GM23338 (cell line): ENCODE results near the gene NUP153. TPM values are rescaled to one million over a fixed set of nuclear protein-coding genes. Genes with fewer than 3 reads are reported as not detected.

Source experiments
- ATAC-seq: fragments of 200-7000 bp; cut with Tn5 transposase; 3 replicates; pipeline ENCODE4 v1.9.1; 2020
- DNase-seq: peaks from one replicate; pipeline ENCODE4 v3.0.0-alpha.2; 2015; ENCODE audit warnings: low spot score
- H2AFZ ChIP-seq: fragments of 200-600 bp; sonication (generic); 2 replicates; pipeline ENCODE4 v1.8.0; 2016; ENCODE audit warnings: antibody characterized with exemption, mild to moderate bottlenecking, moderate library complexity
- H3F3A ChIP-seq: fragments of 200-600 bp; sonication (generic); replicated peaks from 2 replicates; pipeline ENCODE4 v1.8.0; 2017; ENCODE audit warnings: antibody characterized with exemption, mixed run types, low read depth
- H3K27ac ChIP-seq: fragments of 200-600 bp; sonication (generic); 2 replicates; pipeline ENCODE4 v1.6.1; 2016; ENCODE audit warnings: low read depth
- H3K27me3 ChIP-seq: fragments of 200-600 bp; sonication (generic); 2 replicates; pipeline ENCODE4 v1.8.0; 2016; ENCODE audit warnings: mild to moderate bottlenecking, mixed run types, moderate library complexity; ENCODE audit not compliant: insufficient read depth
- H3K36me3 ChIP-seq: fragments of 200-600 bp; sonication (generic); 2 replicates; pipeline ENCODE4 v1.8.0; 2016; ENCODE audit warnings: mild to moderate bottlenecking; ENCODE audit not compliant: insufficient read depth
- H3K4me1 ChIP-seq: fragments of 200-600 bp; sonication (generic); 2 replicates; pipeline ENCODE4 v1.8.0; 2016; ENCODE audit warnings: mild to moderate bottlenecking, moderate library complexity; ENCODE audit not compliant: insufficient read depth
- H3K4me2 ChIP-seq: fragments of 200-600 bp; sonication (generic); 2 replicates; pipeline ENCODE4 v1.7.1; 2017; ENCODE audit warnings: mixed run types
- H3K4me3 ChIP-seq: fragments of 200-600 bp; sonication (generic); 2 replicates; pipeline ENCODE4 v1.6.1; 2016; ENCODE audit warnings: mixed run types
- H3K79me2 ChIP-seq: fragments of 200-600 bp; sonication (generic); replicated peaks from 2 replicates; pipeline ENCODE4 v1.8.0; 2017; ENCODE audit warnings: mild to moderate bottlenecking; ENCODE audit not compliant: insufficient read depth
- H3K9me2 ChIP-seq: fragments of 200-600 bp; sonication (generic); 2 replicates; pipeline ENCODE4 v1.8.0; 2017; ENCODE audit not compliant: insufficient read depth
- H4K20me1 ChIP-seq: fragments of 200-600 bp; sonication (generic); replicated peaks from 2 replicates; pipeline ENCODE4 v1.8.0; 2017; ENCODE audit warnings: mild to moderate bottlenecking; ENCODE audit not compliant: insufficient read depth
- H3K27ac Mint-ChIP-seq: 2 replicates; pipeline ENCODE4 v1.8.0; 2020; ENCODE audit warnings: inconsistent platforms, mild to moderate bottlenecking, moderate library complexity, mixed read lengths
- H3K27me3 Mint-ChIP-seq: 3 replicates; pipeline ENCODE4 v1.8.0; 2022; ENCODE audit warnings: low read depth, mild to moderate bottlenecking, moderate library complexity, mixed read lengths, inconsistent platforms; ENCODE audit not compliant: insufficient read depth, poor library complexity
- H3K36me3 Mint-ChIP-seq: 3 replicates; pipeline ENCODE4 v1.8.0; 2021; ENCODE audit warnings: low read depth, mild to moderate bottlenecking, inconsistent platforms, moderate library complexity, mixed read lengths
- H3K4me1 Mint-ChIP-seq: 3 replicates; pipeline ENCODE4 v1.8.0; 2020; ENCODE audit warnings: mild to moderate bottlenecking, inconsistent platforms, mixed read lengths
- H3K4me3 Mint-ChIP-seq: 3 replicates; pipeline ENCODE4 v1.8.0; 2021; ENCODE audit warnings: moderate library complexity, mild to moderate bottlenecking, inconsistent platforms, mixed read lengths
- H3K9me3 Mint-ChIP-seq: 3 replicates; pipeline ENCODE4 v1.8.0; 2020; ENCODE audit warnings: moderate library complexity, mild to moderate bottlenecking, inconsistent platforms, mixed read lengths
- CTCF ChIP-seq, 2 experiments: fragments of 200-600 bp in 1 of 2; sonication (generic) in 1 of 2; conservative IDR thresholded peaks; 2 replicates each; pipeline versions ENCODE4 v1.5.1 to v1.6.1; 2016 to 2017; ENCODE audit warnings: antibody characterized with exemption in 2 of 2, low read depth in 2 of 2, mild to moderate bottlenecking in 2 of 2, moderate library complexity in 1 of 2
- EZH2 ChIP-seq: fragments of 200-600 bp; sonication (generic); IDR thresholded peaks from one replicate; pipeline ENCODE4 v1.8.0; 2017; ENCODE audit warnings: antibody characterized with exemption, mild to moderate bottlenecking, low read depth; ENCODE audit not compliant: unreplicated experiment
- EZH2phosphoT487 ChIP-seq: fragments of 200-600 bp; sonication (generic); IDR thresholded peaks from one replicate; pipeline ENCODE4 v1.8.1; 2018; ENCODE audit warnings: antibody characterized with exemption; ENCODE audit not compliant: unreplicated experiment
- JUNB ChIP-seq: IDR thresholded peaks from one replicate; pipeline ENCODE4 v1.6.1; 2016; ENCODE audit warnings: antibody characterized with exemption; ENCODE audit not compliant: unreplicated experiment
- NANOG ChIP-seq: IDR thresholded peaks from 2 replicates; pipeline ENCODE4 v1.6.1; 2016; ENCODE audit warnings: antibody characterized with exemption, borderline replicate concordance
- POLR2AphosphoS5 ChIP-seq: IDR thresholded peaks from 2 replicates; pipeline ENCODE4 v1.6.1; 2016; ENCODE audit warnings: antibody characterized with exemption, low read depth
- STAT1 ChIP-seq: IDR thresholded peaks from one replicate; pipeline ENCODE4 v1.6.1; 2016; ENCODE audit warnings: antibody characterized with exemption; ENCODE audit not compliant: unreplicated experiment
- ZNF114 ChIP-seq: fragments of 250-450 bp; sonication (Bioruptor Pico); IDR thresholded peaks from 2 replicates; pipeline ENCODE4 v1.5.0; 2020; ENCODE audit warnings: mild to moderate bottlenecking, moderate library complexity
- ZNF331 ChIP-seq: fragments of 250-450 bp; sonication (Bioruptor Pico); IDR thresholded peaks from 2 replicates; pipeline ENCODE4 v1.5.0; 2020; ENCODE audit warnings: low read depth, mild to moderate bottlenecking, moderate library complexity
- ZNF462 ChIP-seq: fragments of 250-450 bp; sonication (Bioruptor Pico); IDR thresholded peaks from 2 replicates; pipeline ENCODE4 v1.5.0; 2020; ENCODE audit warnings: mild to moderate bottlenecking, moderate library complexity
- polyA plus RNA-seq: library from polyadenylated mRNA; unstranded; fragments of >200 nt; fragmentation: Nextera tagmentation; extraction: Ambion mirVana; gene quantifications from 2 replicates; pipeline ENCODE4 v1.2.1, GENCODE V29; 2016
- total RNA-seq: library from RNA; depleted of rRNA; stranded (reverse); fragments of >200 nt; shearing (Covaris generic); gene quantifications from 2 replicates; pipeline ENCODE4 v1.2.3, GENCODE V29; 2014

The NUP153 gene
- total and polyA plus RNA-seq, 2 experiments from 2014 or later, result 23.8 to 88.4 TPM

GRCh38 chr6:17677602-17678001, 29.1 kb downstream of the NUP153 start:
- Histone ChIP-seq H2AFZ (no peak overlapping the region), H3K9me2 (no peaks in the 10 kb centered on the region), H3F3A (peaks cover 4% of the 10 kb centered on the region; the same call in 1 of the 2 replicates), H3K4me2 (peak overlapping the region; percentile 19; the same call in 1 of the 2 replicates), H3K36me3 (peaks cover 28% of the 10 kb centered on the region), H3K79me2 (peaks cover 100% of the 10 kb centered on the region), H3K4me3 (no peak overlapping the region), H3K4me1 (peaks cover 13% of the 10 kb centered on the region), H3K27me3 (no peaks in the 10 kb centered on the region), H4K20me1 (peaks cover 46% of the 10 kb centered on the region), H3K27ac (peak overlapping the region; percentile 4; the same call in 1 of the 2 replicates)
- ATAC-seq (no peak), DNase-seq (no peak)
- H3K9me3 Mint-ChIP-seq, result no peaks in the 10 kb centered on the region
- TF ChIP-seq EZH2, result no peak
- no peak for TF ChIP-seq ZNF331 (CRISPR knock-in tag)
- no peak for TF ChIP-seq ZNF114 (CRISPR knock-in tag)
- no peak for TF ChIP-seq EZH2phosphoT487
- TF ChIP-seq JUNB, result no peak
- no peak for TF ChIP-seq STAT1
- H3K4me1 Mint-ChIP-seq, result peaks cover 29% of the 10 kb centered on the region
- no peak overlapping the region for H3K4me3 Mint-ChIP-seq
- H3K36me3 Mint-ChIP-seq, result peaks cover 45% of the 10 kb centered on the region
- peaks cover 2% of the 10 kb centered on the region for H3K27me3 Mint-ChIP-seq
- H3K27ac Mint-ChIP-seq, result no peak overlapping the region; the same call in 1 of the 2 replicates

- Mint-ChIP-seq H3K9me3 (no peaks in the 10 kb centered on the region; the same call in 2 of the 3 replicates), H3K27ac (no peak overlapping the region), H3K4me1 (peaks cover 12% of the 10 kb centered on the region; the same call in 2 of the 3 replicates), H3K4me3 (no peak overlapping the region), H3K27me3 (peaks cover 3% of the 10 kb centered on the region), H3K36me3 (peaks cover 66% of the 10 kb centered on the region)
- H3K36me3 ChIP-seq, result peaks cover 58% of the 10 kb centered on the region
- H3K4me2 ChIP-seq, result no peak overlapping the region
- H3K9me2 ChIP-seq, result no peaks in the 10 kb centered on the region
- H2AFZ ChIP-seq, result no peak overlapping the region
- H3K27me3 ChIP-seq, result no peaks in the 10 kb centered on the region
- peaks cover 45% of the 10 kb centered on the region for H4K20me1 ChIP-seq
- peaks cover 4% of the 10 kb centered on the region; the same call in 1 of the 2 replicates for H3F3A ChIP-seq
- H3K79me2 ChIP-seq, result peaks cover 97% of the 10 kb centered on the region
- H3K4me1 ChIP-seq, result no peaks in the 10 kb centered on the region
- no peak overlapping the region for H3K4me3 ChIP-seq
- no peak for DNase-seq
- no peak overlapping the region for H3K27ac ChIP-seq
- no peak for ATAC-seq
- TF ChIP-seq ZNF462 (CRISPR knock-in tag) (no peak), POLR2AphosphoS5 (no peak), EZH2phosphoT487 (no peak), STAT1 (no peak), CTCF (conservative IDR thresholded peaks at IDR 0.05; ENCODE audit: low read depth in 2 of 2) (no peak), NANOG (no peak), JUNB (no peak), EZH2 (no peak)
Measured at GRCh38 chr6:17673543-17674254, 33.0 kb downstream of the NUP153 start.
